ENCODE measurements around the gene TYW1B. TPM values are rescaled to one million over a fixed set of nuclear protein-coding genes. Genes with fewer than 3 reads are reported as not detected.
"Not testable (repeated sequence)": the region's sequence is repeated elsewhere in the genome, so short reads cannot be mapped to it uniquely, and the experiment has no call there.

Gene TYW1B
- total RNA-seq, 1 donor from 2014 or later = 11.0 TPM

GRCh38 chr7:72754312-72754711 is 73.7 kb downstream of the TYW1B start:
- DNase-seq (ENCODE audit: low spot score) = no peak

GRCh38 chr7:72753781-72754180 is 74.2 kb downstream of the TYW1B start:
- DNase-seq (ENCODE audit: low spot score) = no peak

GRCh38 chr7:72753229-72753628 is 74.8 kb downstream of the TYW1B start:
- DNase-seq (ENCODE audit: low spot score) = not testable (repeated sequence)

- DNase-seq (ENCODE audit: low spot score) = no peak
Observed at GRCh38 chr7:72751978-72752377, 76.0 kb downstream of the TYW1B start.

- no peak for DNase-seq (ENCODE audit: low spot score)
Observed at GRCh38 chr7:72751378-72751777, 76.6 kb downstream of the TYW1B start.

- not testable (repeated sequence) for DNase-seq (ENCODE audit: low spot score)
Observed at GRCh38 chr7:72748649-72749048, 79.4 kb downstream of the TYW1B start.

- DNase-seq (ENCODE audit: low spot score) = not testable (repeated sequence)
Observed at GRCh38 chr7:72744244-72744926, 83.6 kb downstream of the TYW1B start.

- DNase-seq (ENCODE audit: low spot score) = not testable (repeated sequence)
Observed at GRCh38 chr7:72743801-72744200, 84.2 kb downstream of the TYW1B start.

GRCh38 chr7:72739716-72740115 is 88.3 kb downstream of the TYW1B start:
- DNase-seq (ENCODE audit: low spot score) = not testable (repeated sequence)

- not testable (repeated sequence) for DNase-seq (ENCODE audit: low spot score)
Observed at GRCh38 chr7:72735855-72736254, 92.1 kb downstream of the TYW1B start.

GRCh38 chr7:72730815-72731214 is 97.2 kb downstream of the TYW1B start:
- not testable (repeated sequence) for DNase-seq (ENCODE audit: low spot score)

GRCh38 chr7:72730384-72730783 is 97.6 kb downstream of the TYW1B start:
- not testable (repeated sequence) for DNase-seq (ENCODE audit: low spot score)

GRCh38 chr7:72729130-72729529 is 98.9 kb downstream of the TYW1B start:
- not testable (repeated sequence) for DNase-seq (ENCODE audit: low spot score)

- DNase-seq (ENCODE audit: low spot score) = peak; percentile 76
Observed at GRCh38 chr7:72722694-72723093, 105.3 kb downstream of the TYW1B start.

- DNase-seq (ENCODE audit: low spot score) = not testable (repeated sequence)
Observed at GRCh38 chr7:72720890-72721289, 107.1 kb downstream of the TYW1B start.

- DNase-seq (ENCODE audit: low spot score) = not testable (repeated sequence)
Observed at GRCh38 chr7:72717252-72717774, 110.7 kb downstream of the TYW1B start.

- DNase-seq (ENCODE audit: low spot score) = not testable (repeated sequence)
Observed at GRCh38 chr7:72711927-72712326, 116.1 kb downstream of the TYW1B start.

- DNase-seq (ENCODE audit: low spot score) = no peak
Observed at GRCh38 chr7:72710983-72711382, 117.0 kb downstream of the TYW1B start.

- no peak for DNase-seq (ENCODE audit: low spot score)
Observed at GRCh38 chr7:72709909-72710308, 118.1 kb downstream of the TYW1B start.

GRCh38 chr7:72708371-72709050 is 119.5 kb downstream of the TYW1B start:
- DNase-seq (ENCODE audit: low spot score) = not testable (repeated sequence)

GRCh38 chr7:72706521-72706920 is 121.5 kb downstream of the TYW1B start:
- DNase-seq (ENCODE audit: low spot score) = no peak

- not testable (repeated sequence) for DNase-seq (ENCODE audit: low spot score)
Observed at GRCh38 chr7:72705693-72706092, 122.3 kb downstream of the TYW1B start.

GRCh38 chr7:72704894-72705293 is 123.1 kb downstream of the TYW1B start:
- no peak for DNase-seq (ENCODE audit: low spot score)

All from mucosa of gallbladder (tissue), 1 donor.